Natural killer cell treated with Interleukin-12 subunit alpha and Interleukin-12 subunit beta and Interleukin-15 and Interleukin-18, amount 100 ng/mL, for 72 hours (primary cell): ENCODE results near the gene COX7A1. TPM values are rescaled to one million over a fixed set of nuclear protein-coding genes. Genes with fewer than 3 reads are reported as not detected.
"Not testable (repeated sequence)": the region's sequence is repeated elsewhere in the genome, so short reads cannot be mapped to it uniquely, and the experiment has no call there.

Experiments
- ATAC-seq, 2 donors: fragments of 150-1000 bp; cut with Tn5 transposase in 1 of 2; sonication (Bioruptor Pico), chemical (Tn5 transposase) in 1 of 2; 2 replicates each; pipeline ENCODE4 v1.10.0; 2021
- DNase-seq: peaks from one replicate; pipeline ENCODE4 v3.0.0; 2022; ENCODE audit warnings: low spot score
- H3K27ac Mint-ChIP-seq, 2 donors: 1 replicate in 1 of 2; 2 replicates in 1 of 2; pipeline ENCODE4 v1.8.0; 2022; ENCODE audit warnings: mixed read lengths in 2 of 2, mild to moderate bottlenecking in 1 of 2, moderate library complexity in 1 of 2
- H3K27me3 Mint-ChIP-seq, 2 donors: 1 replicate in 1 of 2; 2 replicates in 1 of 2; pipeline ENCODE4 v1.8.0; 2022; ENCODE audit warnings: mixed read lengths in 2 of 2
- H3K36me3 Mint-ChIP-seq: one replicate; pipeline ENCODE4 v1.8.0; 2022; ENCODE audit warnings: mixed read lengths
- H3K4me1 Mint-ChIP-seq, 2 donors: 1 replicate in 1 of 2; 2 replicates in 1 of 2; pipeline ENCODE4 v1.8.0; 2022; ENCODE audit warnings: low read depth in 2 of 2, mixed read lengths in 2 of 2, mild to moderate bottlenecking in 1 of 2
- H3K4me3 Mint-ChIP-seq: one replicate; pipeline ENCODE4 v1.8.0; 2022; ENCODE audit warnings: mixed read lengths
- H3K9me3 Mint-ChIP-seq: 2 replicates; pipeline ENCODE4 v1.8.0; 2022; ENCODE audit warnings: mixed read lengths
- total RNA-seq, 2 donors: library from RNA; stranded (reverse); gene quantifications; one replicate each; pipeline ENCODE4 v1.2.3, GENCODE V29; 2022

Gene COX7A1
- total RNA-seq, 2 donors from 2014 or later: not detected

GRCh38 chr19:36136964-36137686, 15.1 kb downstream of the COX7A1 start:
- ATAC-seq (no peak), DNase-seq (no peak)
- Mint-ChIP-seq H3K9me3 (no peaks in the 10 kb centered on the region), H3K4me1 (peaks cover 16 to 22% of the 10 kb centered on the region in 2 donors), H3K4me3 (no peak overlapping the region), H3K27ac (no peak overlapping the region), H3K36me3 (peaks cover 7% of the 10 kb centered on the region), H3K27me3 (peaks cover 0 to 3% of the 10 kb centered on the region in 2 donors)

GRCh38 chr19:36134867-36135266, 17.4 kb downstream of the COX7A1 start:
- H3K36me3 Mint-ChIP-seq, H3K9me3 Mint-ChIP-seq, H3K27ac Mint-ChIP-seq, ATAC-seq, DNase-seq, H3K4me3 Mint-ChIP-seq, H3K27me3 Mint-ChIP-seq: not testable (repeated sequence)
- peaks cover 12 to 19% of the 10 kb centered on the region in 2 donors for H3K4me1 Mint-ChIP-seq

- not testable (repeated sequence) for H3K4me3 Mint-ChIP-seq, H3K36me3 Mint-ChIP-seq, H3K9me3 Mint-ChIP-seq, ATAC-seq, DNase-seq, H3K27me3 Mint-ChIP-seq
- H3K4me1 Mint-ChIP-seq: peaks cover 16 to 21% of the 10 kb centered on the region in 2 donors
- peak overlapping the region; percentile 79 to 88 for H3K27ac Mint-ChIP-seq
Observed at GRCh38 chr19:36131221-36131620, 21.0 kb downstream of the COX7A1 start.

GRCh38 chr19:36128392-36128736, 23.9 kb downstream of the COX7A1 start:
- Mint-ChIP-seq H3K4me3 (peak overlapping the region; percentile 92), H3K27me3 (no peaks in the 10 kb centered on the region), H3K27ac (peak overlapping the region; percentile 93 to 96), H3K9me3 (no peaks in the 10 kb centered on the region), H3K36me3 (peaks cover 7% of the 10 kb centered on the region), H3K4me1 (peaks cover 18 to 27% of the 10 kb centered on the region in 2 donors)
- ATAC-seq (no peak), DNase-seq (no peak)

GRCh38 chr19:36125557-36125956, 26.7 kb downstream of the COX7A1 start:
- ATAC-seq (no peak), DNase-seq (no peak)
- Mint-ChIP-seq H3K27ac (peak overlapping the region; percentile 23 to 72), H3K9me3 (no peaks in the 10 kb centered on the region), H3K4me3 (no peak overlapping the region), H3K36me3 (peaks cover 7% of the 10 kb centered on the region), H3K4me1 (peaks cover 7 to 12% of the 10 kb centered on the region in 2 donors), H3K27me3 (no peaks in the 10 kb centered on the region)

GRCh38 chr19:36121486-36122124, 30.6 kb downstream of the COX7A1 start:
- H3K4me3 Mint-ChIP-seq: no peak overlapping the region
- no peak for DNase-seq
- no peak overlapping the region for H3K27ac Mint-ChIP-seq
- H3K4me1 Mint-ChIP-seq: peaks cover 17 to 18% of the 10 kb centered on the region in 2 donors
- H3K9me3 Mint-ChIP-seq: no peaks in the 10 kb centered on the region
- ATAC-seq: peak in 1 of 2 donors; percentile 29
- peaks cover 17% of the 10 kb centered on the region for H3K36me3 Mint-ChIP-seq
- no peaks in the 10 kb centered on the region for H3K27me3 Mint-ChIP-seq

GRCh38 chr19:36120984-36121358, 31.3 kb downstream of the COX7A1 start:
- Mint-ChIP-seq H3K4me1 (peaks cover 21 to 23% of the 10 kb centered on the region in 2 donors), H3K4me3 (no peak overlapping the region), H3K9me3 (no peaks in the 10 kb centered on the region), H3K27ac (no peak overlapping the region), H3K27me3 (no peaks in the 10 kb centered on the region), H3K36me3 (peaks cover 17% of the 10 kb centered on the region)
- ATAC-seq: no peak
- DNase-seq: no peak

GRCh38 chr19:36120092-36120983, 31.9 kb downstream of the COX7A1 start:
- Mint-ChIP-seq H3K9me3 (no peaks in the 10 kb centered on the region), H3K4me1 (peaks cover 18 to 19% of the 10 kb centered on the region in 2 donors), H3K27me3 (no peaks in the 10 kb centered on the region), H3K36me3 (peaks cover 12% of the 10 kb centered on the region), H3K4me3 (no peak overlapping the region), H3K27ac (peak overlapping the region in 1 of 2 donors; percentile 9)
- no peak for ATAC-seq
- no peak for DNase-seq

GRCh38 chr19:36116344-36116637, 36.0 kb downstream of the COX7A1 start:
- no peaks in the 10 kb centered on the region for H3K27me3 Mint-ChIP-seq
- H3K9me3 Mint-ChIP-seq: no peaks in the 10 kb centered on the region
- H3K4me3 Mint-ChIP-seq: peak overlapping the region; percentile 95
- DNase-seq (no peak), ATAC-seq (no peak)
- peaks cover 10% of the 10 kb centered on the region for H3K36me3 Mint-ChIP-seq
- H3K27ac Mint-ChIP-seq: peak overlapping the region; percentile 94 to 98
- peaks cover 39 to 42% of the 10 kb centered on the region in 2 donors for H3K4me1 Mint-ChIP-seq

GRCh38 chr19:36115453-36116343, 36.5 kb downstream of the COX7A1 start, which contains the start of gene TBCB:
Gene TBCB (plus strand): TSS chr19:36115468. CDS start chr19:36115561, 93 bp downstream.
- DNase-seq (peak; percentile 89), ATAC-seq (peak; percentile 74 to 79)
- Mint-ChIP-seq H3K36me3 (peaks cover 10% of the 10 kb centered on the region), H3K27me3 (no peaks in the 10 kb centered on the region), H3K9me3 (no peaks in the 10 kb centered on the region), H3K4me3 (peak within 1 kb of the TSS; percentile 95), H3K27ac (peak within 1 kb of the TSS; percentile 94 to 98), H3K4me1 (peaks cover 39 to 42% of the 10 kb centered on the region in 2 donors)

- H3K27ac Mint-ChIP-seq: peak within 1 kb of the TSS; percentile 94 to 98
- no peaks in the 10 kb centered on the region for H3K9me3 Mint-ChIP-seq
- H3K4me1 Mint-ChIP-seq: peaks cover 35 to 42% of the 10 kb centered on the region in 2 donors
- peak within 1 kb of the TSS; percentile 95 for H3K4me3 Mint-ChIP-seq
- DNase-seq: peak; percentile 99
- peaks cover 10% of the 10 kb centered on the region for H3K36me3 Mint-ChIP-seq
- peak; percentile 94 to 95 for ATAC-seq
- no peaks in the 10 kb centered on the region for H3K27me3 Mint-ChIP-seq
Observed at GRCh38 chr19:36114721-36115452, 37.4 kb downstream of the COX7A1 start, which contains the start of gene POLR2I. Gene POLR2I (minus strand): TSS chr19:36114875. CDS start chr19:36114856, 19 bp downstream.

- peak overlapping the region; percentile 95 for H3K4me3 Mint-ChIP-seq
- H3K27me3 Mint-ChIP-seq: no peaks in the 10 kb centered on the region
- H3K27ac Mint-ChIP-seq: peak overlapping the region; percentile 94 to 98
- peaks cover 34 to 42% of the 10 kb centered on the region in 2 donors for H3K4me1 Mint-ChIP-seq
- ATAC-seq (no peak), DNase-seq (peak; percentile 54)
- no peaks in the 10 kb centered on the region for H3K9me3 Mint-ChIP-seq
- H3K36me3 Mint-ChIP-seq: peaks cover 10% of the 10 kb centered on the region
Observed at GRCh38 chr19:36113894-36114720, 38.1 kb downstream of the COX7A1 start.
